T-helper 22 cell (primary cell): ENCODE data around the gene FZD10.

Experiments
- DNase-seq: peaks from one replicate; pipeline ENCODE4 v3.0.0-alpha.2; 2020; ENCODE audit warnings: low read depth

The FZD10 gene

DNA sequence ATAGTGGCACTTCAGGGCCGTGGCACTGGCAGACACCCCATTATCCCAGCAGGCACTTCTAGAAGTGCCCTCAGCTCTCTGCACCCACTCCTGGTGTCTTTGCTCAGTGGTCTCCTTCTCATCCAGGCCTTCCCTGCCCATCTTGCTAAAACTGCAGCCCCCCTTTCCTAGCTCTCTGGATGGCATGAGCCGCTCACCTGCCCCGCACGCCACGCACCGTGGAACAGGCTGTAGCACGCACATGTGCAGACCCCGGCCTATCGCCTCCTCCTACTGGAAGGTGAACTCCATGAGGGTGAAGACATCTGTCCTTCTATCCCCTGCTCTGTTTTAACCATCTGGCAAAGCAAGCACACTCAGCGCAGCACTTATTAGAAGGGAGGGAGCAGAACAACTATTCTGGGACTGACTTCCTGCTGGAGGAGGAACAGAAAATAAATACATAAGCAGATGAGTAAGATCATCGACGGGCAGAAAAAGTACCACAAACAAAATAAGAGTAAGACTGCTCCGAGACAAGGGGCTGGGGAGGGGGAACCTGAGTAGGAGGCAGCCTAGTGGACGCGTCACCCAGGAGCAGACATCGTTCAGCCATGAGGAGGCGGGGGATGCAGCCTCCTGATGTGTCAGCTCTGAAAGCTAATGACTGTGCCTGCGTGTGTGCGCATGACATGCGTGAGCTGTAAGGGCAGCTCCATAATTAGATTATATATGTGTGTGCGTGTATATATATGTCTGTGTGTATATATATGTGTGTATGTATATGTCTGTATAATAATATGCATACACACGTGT, 7.8 kb upstream of the FZD10 start:
- DNase-seq = no peak

DNA sequence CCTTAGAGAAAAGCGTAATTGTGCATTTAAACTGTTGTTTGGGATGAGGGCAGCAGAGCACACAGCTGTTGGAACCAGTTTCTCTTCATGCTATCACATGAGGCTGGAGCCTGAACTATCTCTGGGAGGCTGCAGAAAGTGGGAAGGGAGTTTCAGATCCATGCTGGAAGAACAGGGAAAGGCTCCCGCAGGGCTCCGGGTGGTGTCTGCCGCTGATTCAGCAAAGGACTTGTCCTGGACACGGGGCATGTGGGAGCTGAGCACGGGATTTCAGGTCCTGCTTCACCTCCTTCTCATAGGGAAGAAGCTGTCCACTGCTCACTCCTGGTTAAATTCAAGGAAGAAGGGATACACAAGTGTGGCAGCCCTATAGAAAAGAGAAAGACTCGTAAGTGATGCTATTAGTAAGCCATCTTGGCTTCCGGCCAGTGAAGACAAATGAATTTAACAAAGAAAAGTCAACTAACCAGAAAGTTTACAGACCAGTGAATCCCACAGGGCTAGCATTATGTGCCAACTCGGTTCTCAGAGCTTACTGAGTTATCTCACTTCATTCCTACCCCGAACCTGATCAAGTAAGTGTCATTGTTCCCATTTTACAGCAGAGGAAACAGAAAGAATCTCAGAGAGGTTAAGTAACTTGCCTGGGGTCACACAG, 6.7 kb upstream of the FZD10 start:
- no peak for DNase-seq

DNA sequence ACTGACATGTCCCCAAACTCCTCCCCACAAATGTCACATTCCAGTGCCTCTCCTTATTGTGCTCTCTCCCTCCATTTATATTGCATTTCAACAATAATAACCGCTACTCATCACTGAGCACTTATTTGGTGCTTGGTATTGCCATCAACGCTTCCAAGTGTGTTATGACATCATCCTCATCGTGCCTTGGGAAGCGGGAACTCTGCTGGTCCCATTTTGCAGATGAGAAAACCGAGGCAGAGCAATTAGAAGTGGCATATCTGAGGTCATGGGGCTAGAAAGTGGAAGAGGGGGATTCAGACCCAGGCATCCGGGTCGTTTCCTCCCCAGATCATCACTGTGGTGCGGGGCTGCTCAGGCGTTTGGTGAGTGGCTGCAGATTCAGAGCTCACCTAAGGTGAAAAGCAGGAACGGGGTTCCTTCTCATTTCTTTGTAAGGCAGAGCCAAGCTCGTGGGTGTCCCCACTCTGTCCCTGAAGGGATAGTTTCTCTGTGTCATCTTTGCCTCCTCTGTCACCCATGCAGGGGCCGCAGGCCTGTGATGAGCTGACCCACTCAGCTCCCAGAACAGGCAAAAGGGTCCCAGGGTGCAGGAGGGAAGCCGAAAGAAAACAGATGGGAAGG, 5.5 kb upstream of the FZD10 start:
- no peak for DNase-seq

DNA sequence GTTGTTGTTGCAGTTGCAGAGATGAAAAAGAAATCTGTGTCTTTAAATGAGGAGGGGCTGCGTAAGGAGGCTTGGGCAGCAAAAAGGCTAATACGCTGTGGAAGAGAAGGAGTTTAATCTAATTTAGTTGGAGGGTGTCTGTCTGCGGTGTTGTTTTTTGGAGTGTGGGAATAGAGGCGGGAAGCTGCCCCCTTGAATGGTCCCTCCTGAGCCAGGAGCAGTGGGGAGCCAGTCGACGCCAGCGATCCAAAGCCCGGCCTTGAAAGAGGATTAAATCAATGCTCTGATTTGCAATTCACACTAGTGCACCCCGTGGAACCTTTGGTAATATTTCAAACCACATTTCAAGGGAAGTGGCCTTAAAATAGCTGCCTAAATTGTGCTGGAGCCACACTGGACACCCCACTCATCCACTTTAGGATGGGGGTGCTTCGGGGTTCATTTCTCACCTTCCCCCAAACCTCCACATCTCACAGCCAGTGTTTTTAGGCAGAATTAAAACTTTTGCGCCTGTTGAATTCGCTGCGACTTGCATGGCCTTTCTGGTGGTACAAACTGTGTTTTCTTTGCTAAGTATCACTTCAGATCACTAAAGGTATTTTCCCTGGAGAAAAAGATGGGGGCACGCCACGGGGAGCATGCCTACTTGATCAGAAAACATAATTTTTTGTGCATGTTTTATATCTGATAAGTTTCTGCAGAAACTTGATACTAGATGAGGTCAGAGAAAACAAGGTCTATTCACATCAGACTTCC, 4.1 kb upstream of the FZD10 start:
- no peak for DNase-seq

DNA sequence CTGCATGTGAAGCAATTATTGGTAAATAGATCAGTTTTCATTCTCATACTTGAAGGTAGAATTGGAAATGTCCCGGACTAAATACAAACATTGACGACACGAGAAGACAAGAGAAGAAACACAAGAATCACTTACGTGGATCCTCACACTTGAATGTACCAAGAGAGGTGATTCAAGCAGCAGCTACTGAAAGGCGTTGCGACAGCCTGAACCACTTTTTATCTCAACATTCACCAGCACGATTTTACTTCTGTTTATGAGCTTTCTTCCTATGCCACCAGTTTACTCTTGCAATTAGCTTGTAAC, 3.6 kb upstream of the FZD10 start:
- DNase-seq = no peak

DNA sequence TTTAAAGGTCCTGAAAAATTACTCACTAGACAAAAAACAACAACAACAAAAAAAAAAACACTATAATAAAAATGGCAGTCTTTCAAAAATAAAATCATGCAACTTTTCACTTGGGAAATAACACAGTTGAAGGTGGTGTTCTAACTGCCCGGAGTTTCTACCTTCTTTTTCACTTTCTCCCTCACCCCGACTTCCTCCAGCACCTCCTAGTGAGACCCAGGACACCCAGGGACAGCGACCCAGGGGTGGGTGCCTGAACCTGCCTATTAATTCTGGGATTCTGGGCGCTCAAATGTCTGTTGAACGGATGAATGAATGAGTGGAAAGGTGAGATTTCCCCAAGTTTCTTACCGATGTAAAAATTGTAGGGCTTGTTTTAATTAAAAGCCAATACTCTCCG, 2.0 kb upstream of the FZD10 start:
- no peak for DNase-seq

DNA sequence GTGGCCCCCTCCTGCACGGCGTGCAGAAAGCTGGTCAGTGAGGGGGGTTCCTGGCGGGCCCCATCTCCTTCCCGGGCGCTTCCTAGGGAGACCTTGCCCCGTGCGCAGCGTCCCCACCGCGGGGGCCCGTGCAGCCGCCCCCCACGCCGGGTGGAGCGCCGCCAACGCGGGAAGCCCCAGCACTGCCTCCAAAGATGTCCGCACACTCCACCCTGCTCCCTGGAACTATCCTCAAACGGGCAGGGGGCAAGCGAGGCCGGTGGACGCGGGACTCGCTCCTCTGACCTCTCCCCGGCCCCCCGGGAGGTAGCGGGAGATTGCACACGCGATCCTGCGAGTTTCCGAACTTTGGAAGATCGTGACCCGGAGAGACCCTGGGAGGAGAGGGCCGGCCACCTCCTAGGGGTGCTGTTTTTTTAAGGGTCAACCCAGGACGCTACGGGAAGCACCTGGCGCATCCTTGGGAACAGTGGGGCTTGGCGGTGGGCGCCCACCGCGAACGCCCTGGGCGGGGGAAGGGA, 1.5 kb upstream of the FZD10 start:
- no peak for DNase-seq

DNA sequence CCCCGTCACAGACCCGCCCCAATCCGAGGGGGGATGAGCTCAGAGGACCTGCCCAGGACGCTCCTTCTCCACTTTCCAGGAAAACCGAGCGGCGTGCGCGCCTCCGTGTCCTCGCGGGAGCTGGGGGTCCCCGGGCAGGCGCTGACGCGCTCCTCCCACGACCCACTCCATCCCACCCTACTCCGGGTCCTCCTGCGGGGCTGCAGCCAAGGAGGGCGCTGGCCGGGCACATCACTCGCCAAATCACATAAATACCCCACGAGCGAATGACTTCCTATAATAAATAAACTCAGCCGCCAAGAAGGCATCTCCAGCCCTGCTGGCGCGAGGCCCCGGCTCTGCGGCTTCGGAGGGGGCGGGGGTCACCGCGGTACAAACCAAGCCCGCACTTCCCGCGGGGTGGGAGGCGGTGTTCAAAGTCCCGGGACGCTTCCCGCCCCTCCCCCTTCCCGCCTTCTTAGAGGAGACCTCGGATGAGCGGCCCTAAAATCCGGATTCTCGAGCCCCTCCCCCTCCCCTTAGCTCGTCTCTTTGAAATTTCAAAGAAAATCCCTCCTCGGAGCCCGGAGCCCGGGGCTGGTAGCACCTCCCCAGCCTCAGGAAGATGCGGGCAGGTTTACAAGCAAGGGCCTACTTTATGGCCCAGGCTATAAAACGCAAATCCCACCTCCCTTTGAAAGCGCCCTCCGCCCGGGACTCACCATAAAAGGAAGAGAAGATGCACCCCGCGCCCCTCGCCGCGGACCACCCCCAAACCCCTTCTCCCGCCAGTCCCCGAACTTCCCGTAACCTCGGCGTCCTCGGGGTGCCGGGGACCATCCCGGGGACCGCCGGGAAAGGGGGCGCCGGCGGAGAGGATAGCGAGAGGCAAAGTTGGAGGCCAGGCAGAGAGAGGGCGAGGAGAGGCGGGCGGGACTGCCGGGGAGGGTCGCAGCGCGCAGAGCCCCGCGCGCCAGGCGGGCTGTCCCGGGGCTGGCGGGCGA, 712 bp upstream of the FZD10 start:
- DNase-seq = no peak

DNA sequence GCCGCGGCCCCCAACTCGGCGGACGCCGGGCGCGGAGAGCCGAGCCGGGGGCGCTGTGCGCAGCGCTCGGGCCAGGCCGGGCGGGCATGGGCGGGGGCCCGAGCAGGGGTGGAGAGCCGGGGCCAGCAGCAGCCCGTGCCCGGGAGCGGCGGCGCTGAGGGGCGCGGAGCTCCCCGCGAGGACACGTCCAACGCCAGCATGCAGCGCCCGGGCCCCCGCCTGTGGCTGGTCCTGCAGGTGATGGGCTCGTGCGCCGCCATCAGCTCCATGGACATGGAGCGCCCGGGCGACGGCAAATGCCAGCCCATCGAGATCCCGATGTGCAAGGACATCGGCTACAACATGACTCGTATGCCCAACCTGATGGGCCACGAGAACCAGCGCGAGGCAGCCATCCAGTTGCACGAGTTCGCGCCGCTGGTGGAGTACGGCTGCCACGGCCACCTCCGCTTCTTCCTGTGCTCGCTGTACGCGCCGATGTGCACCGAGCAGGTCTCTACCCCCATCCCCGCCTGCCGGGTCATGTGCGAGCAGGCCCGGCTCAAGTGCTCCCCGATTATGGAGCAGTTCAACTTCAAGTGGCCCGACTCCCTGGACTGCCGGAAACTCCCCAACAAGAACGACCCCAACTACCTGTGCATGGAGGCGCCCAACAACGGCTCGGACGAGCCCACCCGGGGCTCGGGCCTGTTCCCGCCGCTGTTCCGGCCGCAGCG, 639 bp downstream of the FZD10 start:
- no peak for DNase-seq

DNA sequence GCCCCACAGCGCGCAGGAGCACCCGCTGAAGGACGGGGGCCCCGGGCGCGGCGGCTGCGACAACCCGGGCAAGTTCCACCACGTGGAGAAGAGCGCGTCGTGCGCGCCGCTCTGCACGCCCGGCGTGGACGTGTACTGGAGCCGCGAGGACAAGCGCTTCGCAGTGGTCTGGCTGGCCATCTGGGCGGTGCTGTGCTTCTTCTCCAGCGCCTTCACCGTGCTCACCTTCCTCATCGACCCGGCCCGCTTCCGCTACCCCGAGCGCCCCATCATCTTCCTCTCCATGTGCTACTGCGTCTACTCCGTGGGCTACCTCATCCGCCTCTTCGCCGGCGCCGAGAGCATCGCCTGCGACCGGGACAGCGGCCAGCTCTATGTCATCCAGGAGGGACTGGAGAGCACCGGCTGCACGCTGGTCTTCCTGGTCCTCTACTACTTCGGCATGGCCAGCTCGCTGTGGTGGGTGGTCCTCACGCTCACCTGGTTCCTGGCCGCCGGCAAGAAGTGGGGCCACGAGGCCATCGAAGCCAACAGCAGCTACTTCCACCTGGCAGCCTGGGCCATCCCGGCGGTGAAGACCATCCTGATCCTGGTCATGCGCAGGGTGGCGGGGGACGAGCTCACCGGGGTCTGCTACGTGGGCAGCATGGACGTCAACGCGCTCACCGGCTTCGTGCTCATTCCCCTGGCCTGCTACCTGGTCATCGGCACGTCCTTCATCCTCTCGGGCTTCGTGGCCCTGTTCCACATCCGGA, 1.4 kb downstream of the FZD10 start:
- no peak for DNase-seq

DNA sequence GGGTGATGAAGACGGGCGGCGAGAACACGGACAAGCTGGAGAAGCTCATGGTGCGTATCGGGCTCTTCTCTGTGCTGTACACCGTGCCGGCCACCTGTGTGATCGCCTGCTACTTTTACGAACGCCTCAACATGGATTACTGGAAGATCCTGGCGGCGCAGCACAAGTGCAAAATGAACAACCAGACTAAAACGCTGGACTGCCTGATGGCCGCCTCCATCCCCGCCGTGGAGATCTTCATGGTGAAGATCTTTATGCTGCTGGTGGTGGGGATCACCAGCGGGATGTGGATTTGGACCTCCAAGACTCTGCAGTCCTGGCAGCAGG, 1.9 kb downstream of the FZD10 start:
- DNase-seq = no peak

DNA sequence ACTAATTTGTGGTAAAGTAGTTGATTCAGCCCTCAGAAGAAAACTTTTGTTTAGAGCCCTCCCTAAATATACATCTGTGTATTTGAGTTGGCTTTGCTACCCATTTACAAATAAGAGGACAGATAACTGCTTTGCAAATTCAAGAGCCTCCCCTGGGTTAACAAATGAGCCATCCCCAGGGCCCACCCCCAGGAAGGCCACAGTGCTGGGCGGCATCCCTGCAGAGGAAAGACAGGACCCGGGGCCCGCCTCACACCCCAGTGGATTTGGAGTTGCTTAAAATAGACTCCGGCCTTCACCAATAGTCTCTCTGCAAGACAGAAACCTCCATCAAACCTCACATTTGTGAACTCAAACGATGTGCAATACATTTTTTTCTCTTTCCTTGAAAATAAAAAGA, 2.7 kb downstream of the FZD10 start:
- DNase-seq = no peak

DNA sequence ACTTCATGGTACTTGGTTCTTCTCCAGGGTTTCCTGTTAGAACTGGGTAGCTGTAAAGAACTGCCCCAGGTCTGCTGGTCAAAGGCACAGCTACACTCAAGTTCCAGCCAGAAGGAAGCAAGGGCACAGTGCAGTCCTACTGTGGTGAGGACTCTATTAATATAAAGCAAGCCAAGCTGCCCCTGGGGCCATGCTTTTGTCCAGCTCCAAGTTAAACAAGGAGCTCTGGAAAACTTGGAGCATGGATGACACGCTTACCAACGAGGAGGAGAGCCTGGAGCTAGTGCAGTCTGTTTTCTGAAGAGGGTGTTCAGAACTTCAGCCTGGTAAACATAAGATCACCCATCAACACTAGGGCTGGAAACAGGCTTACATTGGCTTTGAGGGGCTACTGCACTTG, 4.0 kb downstream of the FZD10 start:
- no peak for DNase-seq

DNA sequence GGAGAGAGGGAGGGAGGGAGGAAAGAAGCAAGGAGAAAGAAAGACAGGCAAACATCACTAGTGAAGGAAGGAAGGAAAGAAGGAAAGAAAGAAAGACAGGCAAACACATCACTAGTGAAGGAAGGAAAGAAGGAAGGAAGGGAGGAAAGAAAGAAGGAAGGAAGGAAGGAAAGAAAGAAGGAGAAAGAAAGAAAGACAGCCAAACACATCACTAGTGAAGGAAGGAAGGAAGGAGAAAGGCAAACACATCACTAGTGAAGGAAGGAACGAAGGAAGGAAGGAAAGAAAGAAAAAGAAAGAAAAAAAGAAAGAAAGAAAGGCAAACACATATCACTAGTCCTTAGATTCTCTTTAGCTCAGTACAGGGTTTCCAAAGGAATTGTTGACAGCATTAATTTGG, 5.3 kb downstream of the FZD10 start:
- DNase-seq = no peak

DNA sequence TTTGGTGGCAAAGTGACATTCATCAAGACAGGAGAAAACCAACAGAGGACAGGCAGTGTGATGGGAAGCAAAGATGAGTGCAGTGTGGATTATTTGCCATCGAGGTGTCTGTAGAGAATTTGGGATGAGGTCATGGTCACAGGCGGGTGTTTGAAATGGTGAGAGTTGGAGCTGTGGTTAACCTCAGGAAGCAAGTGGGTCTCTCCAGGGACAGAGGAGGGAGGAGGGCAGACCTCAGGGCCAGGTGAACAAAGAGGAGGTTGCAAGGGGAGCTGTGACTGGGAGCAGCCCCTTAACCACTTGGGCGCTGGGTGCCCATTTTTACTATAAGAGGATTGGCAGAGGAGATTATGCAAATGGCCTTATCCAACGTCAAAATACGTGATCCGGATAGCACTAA, 7.0 kb downstream of the FZD10 start:
- no peak for DNase-seq

DNA sequence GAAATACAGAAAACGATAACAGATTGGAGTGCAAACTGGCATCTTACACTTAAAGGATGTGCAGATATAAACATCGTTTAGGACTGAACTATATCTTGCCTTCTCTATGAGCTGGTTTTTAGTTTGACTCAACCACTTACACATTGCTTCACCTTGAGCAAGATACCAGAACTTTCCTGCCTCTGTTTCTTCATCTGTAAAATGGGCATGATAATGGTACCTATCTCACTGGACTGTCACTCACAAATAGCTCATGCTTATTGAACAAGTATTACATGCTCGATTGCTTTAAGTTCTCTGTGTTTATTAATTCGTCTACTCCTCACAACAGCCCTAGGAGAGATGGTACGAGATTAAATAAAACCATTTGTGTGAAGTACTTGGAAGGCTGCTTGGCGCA, 7.7 kb downstream of the FZD10 start:
- DNase-seq = no peak

DNA sequence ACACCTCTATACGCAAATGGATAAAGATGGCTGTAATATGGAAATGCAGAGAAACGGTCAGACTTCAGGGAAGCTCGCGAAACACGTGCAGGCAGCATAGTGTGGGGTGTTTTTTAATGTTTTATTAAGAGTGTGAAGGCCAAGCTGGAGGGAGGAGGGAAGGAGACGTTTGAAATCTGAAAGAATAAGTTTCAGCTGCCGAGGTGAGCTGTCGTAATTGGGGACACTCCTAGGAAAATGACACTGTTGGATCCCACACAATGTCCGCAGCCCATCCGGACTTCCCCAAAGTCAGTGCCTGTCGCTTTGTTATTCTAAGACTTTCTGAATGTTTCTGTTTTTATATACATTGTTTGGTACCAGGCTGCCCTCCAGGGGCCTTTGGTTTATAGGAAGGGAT, 8.3 kb downstream of the FZD10 start:
- no peak for DNase-seq

DNA sequence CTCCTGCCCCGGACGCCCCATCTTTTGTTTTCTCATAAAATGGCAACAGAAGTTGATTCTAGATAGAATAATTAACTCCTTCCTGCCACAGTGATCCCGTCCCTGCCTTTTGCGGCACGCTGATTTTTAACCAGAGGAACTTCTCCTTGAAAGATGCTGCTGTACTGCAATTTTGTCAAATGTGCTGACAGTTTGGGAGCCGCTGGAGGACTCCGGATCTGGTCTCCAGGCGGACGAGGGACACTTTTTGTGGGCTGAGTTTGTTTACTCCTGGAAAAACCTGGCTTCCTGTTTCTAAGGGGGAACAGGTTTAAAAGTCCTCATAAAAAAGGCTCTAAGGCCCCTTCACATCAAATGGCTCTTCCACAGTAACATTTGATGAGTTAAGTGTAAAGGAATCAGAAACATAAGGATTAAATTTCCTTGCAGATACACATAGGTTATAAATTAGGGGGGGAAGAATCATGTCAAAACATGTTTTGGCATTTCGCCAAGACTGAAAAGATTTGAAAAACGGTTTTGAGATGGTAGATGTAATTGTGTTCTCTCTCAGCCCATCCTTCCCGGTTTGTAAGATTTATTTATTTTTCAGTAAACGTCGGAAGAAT, 15.5 kb downstream of the FZD10 start:
- no peak for DNase-seq

DNA sequence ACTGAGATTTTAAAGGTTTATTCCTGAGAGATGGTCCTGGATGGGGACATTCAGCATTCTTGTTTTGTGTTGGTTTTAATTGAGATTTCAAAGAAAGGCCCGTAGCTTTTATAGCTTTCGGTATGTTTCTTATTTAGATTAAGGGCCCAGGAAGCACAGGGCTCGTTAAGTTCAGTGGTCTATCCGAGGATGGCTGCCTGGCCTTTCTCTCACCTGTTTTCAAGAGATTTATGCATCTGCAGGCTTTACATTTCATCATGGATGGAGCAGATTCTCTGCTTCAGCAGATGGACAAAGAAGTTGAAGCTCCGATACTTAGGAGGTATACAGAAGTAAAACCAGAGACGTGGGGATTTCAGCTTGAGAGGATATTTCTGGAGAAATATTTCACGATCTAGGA, 16.0 kb downstream of the FZD10 start:
- no peak for DNase-seq

DNA sequence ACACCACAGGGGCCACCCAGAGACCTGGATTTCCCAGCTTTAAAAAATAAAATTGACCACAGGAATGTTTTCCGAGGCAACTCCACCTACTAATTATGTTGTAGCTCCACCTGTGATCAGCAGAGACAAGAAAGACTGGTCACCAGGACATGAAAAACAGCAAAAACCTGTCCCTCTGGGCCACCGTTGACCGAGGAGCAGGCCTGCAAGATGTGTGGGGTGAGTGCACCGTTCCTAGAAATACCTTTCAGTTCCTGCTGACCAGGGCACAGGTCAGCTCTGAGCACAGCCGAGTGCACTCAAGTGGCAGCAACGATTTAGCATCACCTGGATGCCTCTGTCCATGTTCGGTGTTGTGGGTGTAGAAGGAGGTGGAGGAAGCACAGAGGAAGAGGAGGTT, 16.9 kb downstream of the FZD10 start:
- DNase-seq = no peak
